Naive B cell (primary cell): ENCODE data around the gene MTHFD2L. TPM values are rescaled to one million over a fixed set of nuclear protein-coding genes. Genes with fewer than 3 reads are reported as not detected.

ENCODE experiments used
- ATAC-seq, 2 donors: fragments of 150-1000 bp; cut with Tn5 transposase; 2 replicates each; pipeline ENCODE4 v1.10.0; 2021; ENCODE audit warnings: low read depth in 2 of 2, mild to moderate bottlenecking in 2 of 2, moderate library complexity in 2 of 2
- DNase-seq: peaks from one replicate; pipeline ENCODE4 v3.0.0; 2022
- H3K27ac Mint-ChIP-seq, 6 donors: one replicate each; pipeline ENCODE4 v1.8.0; 2020 to 2022; ENCODE audit warnings: mild to moderate bottlenecking in 6 of 6, mixed read lengths in 6 of 6, moderate library complexity in 5 of 6, inconsistent platforms in 2 of 6
- H3K27me3 Mint-ChIP-seq, 3 donors: one replicate each; pipeline ENCODE4 v1.8.0; 2021 to 2022; ENCODE audit warnings: mixed read lengths in 3 of 3, mild to moderate bottlenecking in 1 of 3
- H3K36me3 Mint-ChIP-seq, 2 donors: one replicate each; pipeline ENCODE4 v1.8.0; 2020 to 2022; ENCODE audit warnings: mixed read lengths in 2 of 2, inconsistent platforms in 1 of 2, mild to moderate bottlenecking in 1 of 2
- H3K4me1 Mint-ChIP-seq, 3 donors: one replicate each; pipeline ENCODE4 v1.8.0; 2020 to 2022; ENCODE audit warnings: mixed read lengths in 3 of 3, inconsistent platforms in 1 of 3, mild to moderate bottlenecking in 1 of 3, moderate library complexity in 1 of 3
- H3K4me3 Mint-ChIP-seq, 8 donors: one replicate each; pipeline ENCODE4 v1.8.0; 2020 to 2022; ENCODE audit warnings: mild to moderate bottlenecking in 8 of 8, mixed read lengths in 8 of 8, moderate library complexity in 8 of 8, inconsistent platforms in 2 of 8
- H3K9me3 Mint-ChIP-seq, 7 donors: one replicate each; pipeline ENCODE4 v1.8.0; 2020 to 2022; ENCODE audit warnings: mixed read lengths in 7 of 7, mild to moderate bottlenecking in 5 of 7, inconsistent platforms in 2 of 7, moderate library complexity in 1 of 7
- polyA plus RNA-seq, 6 donors: library from polyadenylated mRNA; unstranded; fragments of 300-500 nt; fragmentation: Illumina TruSeq; gene quantifications; one replicate each; pipeline ENCODE4 v1.2.3, GENCODE V29; 2021; ENCODE audit warnings: low read depth in 6 of 6

The MTHFD2L gene
- polyA plus RNA-seq, 6 donors from 2014 or later: 6.6 to 19.6 (median 8.1) TPM

DNA sequence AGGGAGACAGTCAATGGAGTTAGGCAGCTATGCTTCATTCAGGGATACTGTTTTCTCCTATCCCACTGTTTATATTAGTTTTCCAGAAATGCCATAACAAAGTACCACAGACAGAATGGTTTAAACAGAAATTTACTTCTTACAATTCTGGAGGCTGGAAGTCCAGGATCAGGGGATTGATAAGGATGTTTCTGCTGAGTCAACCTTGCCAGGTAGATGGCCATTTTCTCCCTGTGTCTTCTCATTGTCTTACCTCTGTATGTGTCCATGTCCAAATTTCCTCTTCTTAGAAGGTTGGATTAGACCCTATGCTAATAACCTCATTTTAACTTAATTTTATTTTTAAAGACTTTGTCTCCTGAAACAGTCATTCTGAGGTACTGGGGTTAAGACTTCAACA, 129.9 kb downstream of the MTHFD2L start:
- no peaks in the 10 kb centered on the region for H3K27me3 Mint-ChIP-seq
- H3K9me3 Mint-ChIP-seq: peaks cover 0 to 5% (median 0%) of the 10 kb centered on the region in 7 donors
- no peak for DNase-seq

DNA sequence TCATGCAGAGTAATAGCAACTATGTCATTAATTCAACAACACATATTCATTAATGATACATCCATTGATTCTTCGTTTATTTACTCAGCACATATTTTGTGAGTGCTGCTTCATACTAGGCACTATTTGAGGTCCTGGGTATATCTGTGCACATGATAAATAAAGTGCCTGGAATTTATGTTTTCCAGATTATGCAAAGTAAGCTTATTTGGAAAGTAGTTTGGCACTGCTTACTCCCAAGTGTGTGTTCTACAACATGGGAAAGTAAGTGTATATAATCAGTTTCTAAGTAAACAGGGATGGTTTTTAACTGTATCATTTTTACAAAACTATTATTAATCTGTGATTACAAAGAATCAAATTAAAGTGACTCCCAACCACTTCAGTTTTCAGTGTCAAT, 133.6 kb downstream of the MTHFD2L start:
- DNase-seq (no peak), ATAC-seq (no peak)
- no peak overlapping the region for H3K4me3 Mint-ChIP-seq
- H3K27ac Mint-ChIP-seq: no peak overlapping the region
- H3K9me3 Mint-ChIP-seq: peaks cover 0 to 5% (median 0%) of the 10 kb centered on the region in 7 donors
- peaks cover 0 to 9% of the 10 kb centered on the region in 2 donors for H3K36me3 Mint-ChIP-seq
- no peaks in the 10 kb centered on the region for H3K27me3 Mint-ChIP-seq
- no peaks in the 10 kb centered on the region for H3K4me1 Mint-ChIP-seq

More for the DNA sequence above, 129.9 kb downstream of the MTHFD2L start:
- no peak for ATAC-seq
- H3K27ac Mint-ChIP-seq: no peak overlapping the region
- no peaks in the 10 kb centered on the region for H3K4me1 Mint-ChIP-seq
- peaks cover 0 to 13% of the 10 kb centered on the region in 2 donors for H3K36me3 Mint-ChIP-seq
- H3K4me3 Mint-ChIP-seq: no peak overlapping the region

DNA sequence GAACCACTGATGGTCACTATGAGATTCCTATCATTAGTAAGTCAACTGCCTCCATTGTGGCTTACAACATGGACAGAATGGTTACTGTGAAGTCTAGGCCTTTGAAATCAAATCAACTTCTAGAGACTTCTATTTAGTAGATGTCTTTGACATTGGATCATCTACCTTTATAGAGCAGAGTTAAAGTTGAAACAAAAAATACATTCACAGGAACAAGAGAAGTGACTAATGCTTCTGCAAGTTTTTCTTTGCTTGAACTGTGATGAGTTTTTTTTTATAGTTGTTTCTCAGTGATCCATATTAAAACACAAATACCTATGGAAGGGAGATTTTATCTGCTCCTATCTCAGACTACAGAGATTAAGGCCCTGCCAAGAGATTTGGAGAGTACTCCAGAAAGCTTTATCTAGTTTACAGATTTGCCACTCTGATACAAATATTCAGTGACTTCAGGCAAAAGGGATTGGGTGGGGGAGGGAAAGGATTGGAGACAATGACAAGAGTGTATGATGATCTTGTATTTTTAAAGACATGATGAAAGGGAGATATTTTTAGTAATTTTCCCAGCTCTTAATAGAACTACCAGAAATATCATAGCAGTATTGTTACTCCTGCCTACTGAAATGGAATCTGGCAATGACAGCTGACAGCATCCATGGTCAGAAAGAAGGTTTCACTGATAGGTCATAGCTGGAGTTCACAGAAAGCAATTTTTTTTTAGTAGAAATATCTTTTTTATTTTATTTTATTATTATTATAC, 134.4 kb downstream of the MTHFD2L start:
- Mint-ChIP-seq H3K27me3 (no peaks in the 10 kb centered on the region), H3K27ac (no peak overlapping the region), H3K4me1 (no peaks in the 10 kb centered on the region), H3K9me3 (peaks cover 0 to 5% (median 0%) of the 10 kb centered on the region in 7 donors), H3K4me3 (no peak overlapping the region), H3K36me3 (peaks cover 0 to 9% of the 10 kb centered on the region in 2 donors)
- ATAC-seq (no peak), DNase-seq (no peak)

DNA sequence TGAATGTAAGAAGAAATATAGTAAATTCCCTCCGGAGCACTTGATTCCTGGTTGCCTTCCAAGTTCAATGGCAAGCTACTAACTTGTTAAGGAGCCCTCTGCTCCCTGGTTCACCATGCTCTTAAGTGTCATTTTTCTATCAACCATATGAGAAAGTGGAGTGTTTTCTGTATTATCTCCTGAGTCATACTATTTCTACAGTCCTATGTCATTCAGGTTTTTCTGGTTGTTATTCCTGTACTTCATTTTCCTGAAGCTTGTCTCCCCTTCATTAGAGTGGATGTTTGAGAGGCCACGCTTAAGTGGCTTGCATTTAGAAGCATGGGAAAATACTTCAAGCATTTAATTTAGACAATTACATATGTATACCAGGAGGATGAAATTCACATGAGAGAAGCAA, 135.6 kb downstream of the MTHFD2L start:
- no peak overlapping the region for H3K27ac Mint-ChIP-seq
- no peaks in the 10 kb centered on the region for H3K27me3 Mint-ChIP-seq
- no peak for DNase-seq
- H3K4me1 Mint-ChIP-seq: no peaks in the 10 kb centered on the region
- no peak for ATAC-seq
- H3K9me3 Mint-ChIP-seq: peaks cover 0 to 5% (median 0%) of the 10 kb centered on the region in 7 donors
- H3K4me3 Mint-ChIP-seq: no peak overlapping the region
- peaks cover 0 to 9% of the 10 kb centered on the region in 2 donors for H3K36me3 Mint-ChIP-seq

GRCh38 chr4:74294681-74295080, 136.8 kb downstream of the MTHFD2L start:
- Mint-ChIP-seq H3K27me3 (no peaks in the 10 kb centered on the region), H3K36me3 (peaks cover 0 to 4% of the 10 kb centered on the region in 2 donors), H3K27ac (no peak overlapping the region), H3K4me3 (no peak overlapping the region), H3K9me3 (peaks cover 0 to 5% (median 0%) of the 10 kb centered on the region in 7 donors), H3K4me1 (no peaks in the 10 kb centered on the region)
- ATAC-seq (no peak), DNase-seq (no peak)

- H3K4me3 Mint-ChIP-seq: no peak overlapping the region
- no peak for DNase-seq
- no peak for ATAC-seq
- H3K27ac Mint-ChIP-seq: no peak overlapping the region
- H3K36me3 Mint-ChIP-seq: no peaks in the 10 kb centered on the region
- H3K9me3 Mint-ChIP-seq: peaks cover 0 to 4% (median 0%) of the 10 kb centered on the region in 7 donors
- no peaks in the 10 kb centered on the region for H3K27me3 Mint-ChIP-seq
- no peaks in the 10 kb centered on the region for H3K4me1 Mint-ChIP-seq
Measured at GRCh38 chr4:74297539-74297938, 139.6 kb downstream of the MTHFD2L start.

DNA sequence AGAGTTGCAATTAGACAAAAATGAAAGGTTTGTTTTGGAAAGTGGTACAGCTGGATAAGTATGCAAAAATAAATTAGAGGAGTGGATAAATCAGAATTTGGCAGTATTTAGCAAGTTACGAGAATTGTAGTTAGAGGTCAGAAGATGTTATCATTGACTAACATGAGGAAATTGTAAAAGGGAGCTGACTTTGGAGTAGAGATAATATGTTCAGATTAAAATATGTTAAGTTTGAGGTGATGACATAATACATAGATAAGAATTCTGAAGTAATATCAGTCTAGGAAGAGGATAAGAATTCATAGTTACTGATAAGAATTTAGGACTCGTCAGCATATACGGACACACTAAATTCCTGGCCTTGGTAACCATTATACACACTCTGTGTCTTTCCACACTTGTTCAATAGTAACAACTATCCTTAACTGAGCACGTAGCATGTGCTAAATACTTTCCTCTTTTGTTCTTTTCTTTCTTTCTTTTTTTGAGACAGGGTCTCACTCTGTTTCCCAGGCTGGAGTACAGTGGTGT, 146.2 kb downstream of the MTHFD2L start:
- H3K9me3 Mint-ChIP-seq: no peaks in the 10 kb centered on the region
- no peaks in the 10 kb centered on the region for H3K4me1 Mint-ChIP-seq
- DNase-seq: no peak
- H3K4me3 Mint-ChIP-seq: no peak overlapping the region
- H3K27ac Mint-ChIP-seq: no peak overlapping the region
- no peak for ATAC-seq
- H3K27me3 Mint-ChIP-seq: no peaks in the 10 kb centered on the region
- no peaks in the 10 kb centered on the region for H3K36me3 Mint-ChIP-seq

DNA sequence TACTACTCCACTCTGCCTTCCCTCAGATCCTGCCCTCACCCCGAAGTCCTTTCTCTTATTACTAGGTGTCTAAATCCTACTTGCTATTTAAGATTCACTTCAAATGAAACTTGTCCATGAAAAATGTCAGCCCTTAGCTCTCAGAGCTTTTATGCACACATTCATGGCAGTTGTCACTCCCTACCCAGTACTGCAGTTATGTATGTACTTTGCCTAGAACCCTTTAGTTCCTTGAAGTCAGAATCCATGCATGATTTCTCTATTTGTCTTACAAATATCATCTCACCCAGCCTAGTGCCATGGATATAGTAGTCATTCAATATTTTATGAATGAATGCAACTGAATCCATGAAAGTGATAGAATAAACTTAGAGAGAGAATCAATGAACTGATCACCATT, 147.1 kb downstream of the MTHFD2L start:
- peaks cover 0 to 4% (median 0%) of the 10 kb centered on the region in 3 donors for H3K4me1 Mint-ChIP-seq
- H3K4me3 Mint-ChIP-seq: no peak overlapping the region
- ATAC-seq (no peak), DNase-seq (no peak)
- no peaks in the 10 kb centered on the region for H3K36me3 Mint-ChIP-seq
- H3K27me3 Mint-ChIP-seq: no peaks in the 10 kb centered on the region
- H3K27ac Mint-ChIP-seq: no peak overlapping the region
- no peaks in the 10 kb centered on the region for H3K9me3 Mint-ChIP-seq

GRCh38 chr4:74307170-74307569, 149.3 kb downstream of the MTHFD2L start:
- H3K36me3 Mint-ChIP-seq: no peaks in the 10 kb centered on the region
- H3K4me1 Mint-ChIP-seq: peaks cover 0 to 4% (median 0%) of the 10 kb centered on the region in 3 donors
- no peaks in the 10 kb centered on the region for H3K9me3 Mint-ChIP-seq
- DNase-seq (no peak), ATAC-seq (no peak)
- H3K27ac Mint-ChIP-seq: no peak overlapping the region
- no peak overlapping the region for H3K4me3 Mint-ChIP-seq
- no peaks in the 10 kb centered on the region for H3K27me3 Mint-ChIP-seq

DNA sequence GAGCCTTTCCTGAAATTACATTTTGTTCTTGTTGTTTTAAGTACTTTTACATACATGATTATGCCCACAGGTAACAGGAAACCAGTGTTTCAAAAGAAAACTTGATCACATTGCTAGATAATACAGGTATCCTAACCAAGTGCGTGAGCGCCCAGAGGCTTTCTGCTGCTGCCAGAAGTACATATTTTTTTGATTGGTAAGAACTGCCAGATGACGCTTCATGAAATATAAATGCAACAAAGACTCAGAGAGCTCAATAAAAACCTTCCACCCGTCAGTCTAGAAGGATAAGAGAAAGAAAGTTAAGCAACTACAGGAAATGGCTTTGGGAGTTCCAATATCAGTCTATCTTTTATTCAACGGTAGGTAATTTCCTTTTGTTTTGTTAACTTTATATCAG, 150.3 kb downstream of the MTHFD2L start, which contains the start of gene EPGN:
EPGN (plus strand) TSS at position 256 of the 400 bp plus-strand sequence; CDS start at position 320, 64 bp downstream.
- H3K9me3 Mint-ChIP-seq: no peaks in the 10 kb centered on the region
- H3K4me3 Mint-ChIP-seq: no peak within 1 kb of the TSS
- H3K27ac Mint-ChIP-seq: no peak within 1 kb of the TSS
- no peak for DNase-seq
- no peak for ATAC-seq
- no peaks in the 10 kb centered on the region for H3K27me3 Mint-ChIP-seq
- H3K36me3 Mint-ChIP-seq: no peaks in the 10 kb centered on the region
- H3K4me1 Mint-ChIP-seq: peaks cover 0 to 4% (median 0%) of the 10 kb centered on the region in 3 donors

GRCh38 chr4:74309223-74309622, 151.3 kb downstream of the MTHFD2L start:
- DNase-seq (no peak), ATAC-seq (peak in 1 of 2 donors; percentile 40)
- H3K27me3 Mint-ChIP-seq: no peaks in the 10 kb centered on the region
- no peaks in the 10 kb centered on the region for H3K36me3 Mint-ChIP-seq
- no peak overlapping the region for H3K27ac Mint-ChIP-seq
- H3K4me1 Mint-ChIP-seq: peaks cover 0 to 4% (median 0%) of the 10 kb centered on the region in 3 donors
- no peak overlapping the region for H3K4me3 Mint-ChIP-seq
- H3K9me3 Mint-ChIP-seq: no peaks in the 10 kb centered on the region

DNA sequence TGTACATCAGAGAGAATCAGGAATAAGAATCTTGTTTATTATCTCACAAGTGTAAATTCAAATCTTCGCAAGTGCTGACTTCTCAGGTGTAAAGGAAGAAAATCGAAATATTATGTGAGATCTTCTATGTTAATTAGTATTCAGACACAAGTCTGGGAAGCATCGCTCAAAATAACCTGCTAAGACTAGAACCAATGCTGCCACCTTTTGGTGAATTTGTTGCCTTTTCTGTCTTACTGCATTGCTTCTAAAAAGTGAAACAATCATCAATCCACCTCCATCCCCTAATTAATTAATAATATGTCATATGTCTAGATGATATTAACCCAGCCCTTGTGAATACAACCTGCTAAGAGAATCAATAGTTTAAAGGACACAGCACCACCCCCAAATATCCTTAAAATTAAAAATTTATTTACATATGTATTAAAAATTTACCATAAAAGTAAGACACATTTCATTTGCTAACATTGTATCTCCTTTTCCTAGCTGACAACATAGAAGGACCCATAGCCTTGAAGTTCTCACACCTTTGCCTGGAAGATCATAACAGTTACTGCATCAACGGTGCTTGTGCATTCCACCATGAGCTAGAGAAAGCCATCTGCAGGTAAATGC, 153.9 kb downstream of the MTHFD2L start:
- Mint-ChIP-seq H3K27ac (no peak overlapping the region), H3K9me3 (no peaks in the 10 kb centered on the region), H3K4me1 (peaks cover 0 to 4% (median 0%) of the 10 kb centered on the region in 3 donors), H3K36me3 (no peaks in the 10 kb centered on the region), H3K27me3 (no peaks in the 10 kb centered on the region), H3K4me3 (no peak overlapping the region)
- peak in 1 of 2 donors; percentile 52 for ATAC-seq
- peak; percentile 20 for DNase-seq

- no peak for DNase-seq
- Mint-ChIP-seq H3K27ac (peak overlapping the region in 1 of 6 donors; percentile 35), H3K4me3 (no peak overlapping the region), H3K36me3 (no peaks in the 10 kb centered on the region), H3K4me1 (peaks cover 0 to 4% (median 0%) of the 10 kb centered on the region in 3 donors), H3K9me3 (no peaks in the 10 kb centered on the region), H3K27me3 (no peaks in the 10 kb centered on the region)
- ATAC-seq: no peak
Measured at GRCh38 chr4:74314329-74314728, 156.4 kb downstream of the MTHFD2L start.

GRCh38 chr4:74314944-74315343, 157.0 kb downstream of the MTHFD2L start:
- H3K9me3 Mint-ChIP-seq: no peaks in the 10 kb centered on the region
- no peaks in the 10 kb centered on the region for H3K4me1 Mint-ChIP-seq
- no peak for DNase-seq
- no peak overlapping the region for H3K4me3 Mint-ChIP-seq
- no peak overlapping the region for H3K27ac Mint-ChIP-seq
- H3K27me3 Mint-ChIP-seq: no peaks in the 10 kb centered on the region
- no peak for ATAC-seq
- no peaks in the 10 kb centered on the region for H3K36me3 Mint-ChIP-seq
